IPS-NIHi11 (cell line): ENCODE results near the gene CPLANE1.
"Not testable (repeated sequence)": the region's sequence is repeated elsewhere in the genome, so short reads cannot be mapped to it uniquely, and the experiment has no call there.

Source experiments
- DNase-seq: peaks from one replicate; pipeline ENCODE4 v3.0.0; 2012; ENCODE audit warnings: mixed read lengths, low spot score

Gene CPLANE1

GRCh38 chr5:37208883-37209797 is 40.0 kb downstream of the CPLANE1 start:
- DNase-seq = peak; percentile 12

GRCh38 chr5:37207802-37208201 is 41.4 kb downstream of the CPLANE1 start:
- no peak for DNase-seq

GRCh38 chr5:37206736-37207135 is 42.4 kb downstream of the CPLANE1 start:
- DNase-seq = no peak

GRCh38 chr5:37198842-37199241 is 50.3 kb downstream of the CPLANE1 start:
- DNase-seq = no peak

- no peak for DNase-seq
Measured at GRCh38 chr5:37198061-37198460, 51.1 kb downstream of the CPLANE1 start.

GRCh38 chr5:37197340-37198050 is 51.7 kb downstream of the CPLANE1 start:
- DNase-seq = no peak

- no peak for DNase-seq
Measured at GRCh38 chr5:37190592-37190991, 58.6 kb downstream of the CPLANE1 start.

- DNase-seq = no peak
Measured at GRCh38 chr5:37189355-37189754, 59.8 kb downstream of the CPLANE1 start.

GRCh38 chr5:37187465-37187977 is 61.7 kb downstream of the CPLANE1 start:
- DNase-seq = no peak

- no peak for DNase-seq
Measured at GRCh38 chr5:37184748-37185364, 64.3 kb downstream of the CPLANE1 start.

GRCh38 chr5:37182667-37183066 is 66.5 kb downstream of the CPLANE1 start:
- DNase-seq = no peak

- DNase-seq = no peak
Measured at GRCh38 chr5:37174928-37175327, 74.2 kb downstream of the CPLANE1 start.

- DNase-seq = no peak
Measured at GRCh38 chr5:37172957-37173356, 76.2 kb downstream of the CPLANE1 start.

GRCh38 chr5:37170856-37171255 is 78.3 kb downstream of the CPLANE1 start:
- DNase-seq = no peak

GRCh38 chr5:37166197-37166596 is 83.0 kb downstream of the CPLANE1 start:
- no peak for DNase-seq

GRCh38 chr5:37165761-37166160 is 83.4 kb downstream of the CPLANE1 start:
- DNase-seq = no peak

GRCh38 chr5:37153661-37154060 is 95.5 kb downstream of the CPLANE1 start:
- no peak for DNase-seq

GRCh38 chr5:37146896-37147295 is 102.3 kb downstream of the CPLANE1 start:
- DNase-seq = no peak

GRCh38 chr5:37136694-37137093 is 112.5 kb downstream of the CPLANE1 start:
- DNase-seq = no peak

- DNase-seq = not testable (repeated sequence)
Measured at GRCh38 chr5:37135312-37135711, 113.9 kb downstream of the CPLANE1 start.

GRCh38 chr5:37133939-37134338 is 115.2 kb downstream of the CPLANE1 start:
- no peak for DNase-seq

GRCh38 chr5:37132646-37133045 is 116.5 kb downstream of the CPLANE1 start:
- no peak for DNase-seq

GRCh38 chr5:37121465-37121864 is 127.7 kb downstream of the CPLANE1 start:
- DNase-seq = no peak
